ENCODE data around the gene ACAP3.

The ACAP3 gene

GRCh38 chr1:1291023-1291528, 16.7 kb downstream of the ACAP3 start:
- H3K4me2 ChIP-seq (ENCODE audit: low read length): no peak overlapping the region
- peaks cover 7% of the 10 kb centered on the region for H3K27me3 ChIP-seq (ENCODE audit: control insufficient read depth, insufficient read depth, low read length)
- H3K9ac ChIP-seq (ENCODE audit: low read depth, low read length): no peak overlapping the region
- H3K4me1 ChIP-seq (ENCODE audit: control insufficient read depth, insufficient read depth, low read length): peaks cover 15% of the 10 kb centered on the region
- no peak overlapping the region for H3K4me3 ChIP-seq (ENCODE audit: low read length)
- peaks cover 22% of the 10 kb centered on the region for H3K36me3 ChIP-seq (ENCODE audit: insufficient read depth, low read length)
- no peaks in the 10 kb centered on the region for H3K9me3 ChIP-seq (replicated peaks; ENCODE audit: low read length)

- H3K27me3 ChIP-seq (ENCODE audit: control insufficient read depth, insufficient read depth, low read length): peaks cover 15% of the 10 kb centered on the region
- peaks cover 15% of the 10 kb centered on the region for H3K4me1 ChIP-seq (ENCODE audit: control insufficient read depth, insufficient read depth, low read length)
- no peak overlapping the region for H3K4me2 ChIP-seq (ENCODE audit: low read length)
- no peaks in the 10 kb centered on the region for H3K9me3 ChIP-seq (replicated peaks; ENCODE audit: low read length)
- no peak overlapping the region for H3K9ac ChIP-seq (ENCODE audit: low read depth, low read length)
- H3K36me3 ChIP-seq (ENCODE audit: insufficient read depth, low read length): peaks cover 17% of the 10 kb centered on the region
- H3K4me3 ChIP-seq (ENCODE audit: low read length): no peak overlapping the region
Observed at GRCh38 chr1:1290238-1290731, 17.4 kb downstream of the ACAP3 start.

- Histone ChIP-seq H3K36me3 (ENCODE audit: insufficient read depth, low read length) (peaks cover 2% of the 10 kb centered on the region), H3K9ac (ENCODE audit: low read depth, low read length) (no peak overlapping the region), H3K4me2 (ENCODE audit: low read length) (no peak overlapping the region), H3K27me3 (ENCODE audit: control insufficient read depth, insufficient read depth, low read length) (peaks cover 16% of the 10 kb centered on the region), H3K9me3 (replicated peaks; ENCODE audit: low read length) (no peaks in the 10 kb centered on the region), H3K4me3 (ENCODE audit: low read length) (no peak overlapping the region), H3K4me1 (ENCODE audit: control insufficient read depth, insufficient read depth, low read length) (peaks cover 20% of the 10 kb centered on the region)
Observed at GRCh38 chr1:1287288-1288110, 20.2 kb downstream of the ACAP3 start.

GRCh38 chr1:1286313-1287261, 21.1 kb downstream of the ACAP3 start:
- Histone ChIP-seq H3K4me2 (ENCODE audit: low read length) (no peak overlapping the region), H3K4me1 (ENCODE audit: control insufficient read depth, insufficient read depth, low read length) (peaks cover 28% of the 10 kb centered on the region), H3K4me3 (ENCODE audit: low read length) (no peak overlapping the region), H3K36me3 (ENCODE audit: insufficient read depth, low read length) (no peaks in the 10 kb centered on the region), H3K9ac (ENCODE audit: low read depth, low read length) (no peak overlapping the region), H3K27me3 (ENCODE audit: control insufficient read depth, insufficient read depth, low read length) (peaks cover 16% of the 10 kb centered on the region), H3K9me3 (replicated peaks; ENCODE audit: low read length) (no peaks in the 10 kb centered on the region)

GRCh38 chr1:1285611-1286311, 22.0 kb downstream of the ACAP3 start:
- peaks cover 21% of the 10 kb centered on the region for H3K4me1 ChIP-seq (ENCODE audit: control insufficient read depth, insufficient read depth, low read length)
- no peaks in the 10 kb centered on the region for H3K9me3 ChIP-seq (replicated peaks; ENCODE audit: low read length)
- no peak overlapping the region for H3K4me3 ChIP-seq (ENCODE audit: low read length)
- peaks cover 16% of the 10 kb centered on the region for H3K27me3 ChIP-seq (ENCODE audit: control insufficient read depth, insufficient read depth, low read length)
- H3K9ac ChIP-seq (ENCODE audit: low read depth, low read length): no peak overlapping the region
- H3K4me2 ChIP-seq (ENCODE audit: low read length): no peak overlapping the region
- H3K36me3 ChIP-seq (ENCODE audit: insufficient read depth, low read length): no peaks in the 10 kb centered on the region

- H3K4me1 ChIP-seq (ENCODE audit: control insufficient read depth, insufficient read depth, low read length): peaks cover 16% of the 10 kb centered on the region
- H3K4me2 ChIP-seq (ENCODE audit: low read length): no peak overlapping the region
- no peaks in the 10 kb centered on the region for H3K9me3 ChIP-seq (replicated peaks; ENCODE audit: low read length)
- H3K27me3 ChIP-seq (ENCODE audit: control insufficient read depth, insufficient read depth, low read length): peaks cover 16% of the 10 kb centered on the region
- no peak overlapping the region for H3K4me3 ChIP-seq (ENCODE audit: low read length)
- H3K9ac ChIP-seq (ENCODE audit: low read depth, low read length): no peak overlapping the region
- no peaks in the 10 kb centered on the region for H3K36me3 ChIP-seq (ENCODE audit: insufficient read depth, low read length)
Observed at GRCh38 chr1:1285102-1285571, 22.6 kb downstream of the ACAP3 start.

- no peak overlapping the region for H3K4me3 ChIP-seq (ENCODE audit: low read length)
- no peak overlapping the region for H3K9ac ChIP-seq (ENCODE audit: low read depth, low read length)
Observed at GRCh38 chr1:1284221-1285101, 23.3 kb downstream of the ACAP3 start.

GRCh38 chr1:1283821-1284220, 23.9 kb downstream of the ACAP3 start:
- Histone ChIP-seq H3K36me3 (ENCODE audit: insufficient read depth, low read length) (no peaks in the 10 kb centered on the region), H3K4me2 (ENCODE audit: low read length) (no peak overlapping the region), H3K4me3 (ENCODE audit: low read length) (no peak overlapping the region), H3K9ac (ENCODE audit: low read depth, low read length) (no peak overlapping the region), H3K27me3 (ENCODE audit: control insufficient read depth, insufficient read depth, low read length) (peaks cover 16% of the 10 kb centered on the region), H3K9me3 (replicated peaks; ENCODE audit: low read length) (no peaks in the 10 kb centered on the region), H3K4me1 (ENCODE audit: control insufficient read depth, insufficient read depth, low read length) (peaks cover 16% of the 10 kb centered on the region)

More at GRCh38 chr1:1284221-1285101, 23.3 kb downstream of the ACAP3 start:
- no peaks in the 10 kb centered on the region for H3K9me3 ChIP-seq (replicated peaks; ENCODE audit: low read length)
- no peak overlapping the region for H3K4me2 ChIP-seq (ENCODE audit: low read length)
- H3K36me3 ChIP-seq (ENCODE audit: insufficient read depth, low read length): no peaks in the 10 kb centered on the region
- peaks cover 16% of the 10 kb centered on the region for H3K4me1 ChIP-seq (ENCODE audit: control insufficient read depth, insufficient read depth, low read length)
- peaks cover 16% of the 10 kb centered on the region for H3K27me3 ChIP-seq (ENCODE audit: control insufficient read depth, insufficient read depth, low read length)

- H3K9ac ChIP-seq (ENCODE audit: low read depth, low read length): no peak overlapping the region
- H3K36me3 ChIP-seq (ENCODE audit: insufficient read depth, low read length): no peaks in the 10 kb centered on the region
- no peak overlapping the region for H3K4me3 ChIP-seq (ENCODE audit: low read length)
- H3K27me3 ChIP-seq (ENCODE audit: control insufficient read depth, insufficient read depth, low read length): peaks cover 16% of the 10 kb centered on the region
- H3K4me1 ChIP-seq (ENCODE audit: control insufficient read depth, insufficient read depth, low read length): peaks cover 16% of the 10 kb centered on the region
- H3K4me2 ChIP-seq (ENCODE audit: low read length): no peak overlapping the region
- no peaks in the 10 kb centered on the region for H3K9me3 ChIP-seq (replicated peaks; ENCODE audit: low read length)
Observed at GRCh38 chr1:1282998-1283397, 24.7 kb downstream of the ACAP3 start.

Data from skeletal muscle satellite cell (primary cell).